T-helper 2 cell treated with Interferon-gamma antibody and Interleukin-4, amounts not matched to agents 100 ng/mL and 5 ng/mL, for 36 hours (primary cell): ENCODE measurements around the gene EZH2. TPM values are rescaled to one million over a fixed set of nuclear protein-coding genes. Genes with fewer than 3 reads are reported as not detected.

Source experiments
- intact Hi-C: fragments of 100-400 bp; cut with micrococcal nuclease; formaldehyde crosslinking; loops from one replicate; pipeline ENCODE4 v1.15.1; 2023
- total RNA-seq: library from RNA; stranded (reverse); gene quantifications from 2 replicates; pipeline ENCODE4 v1.2.3, GENCODE V29; 2022

The EZH2 gene
- total RNA-seq, 1 donor from 2014 or later: 92.5 TPM

DNA sequence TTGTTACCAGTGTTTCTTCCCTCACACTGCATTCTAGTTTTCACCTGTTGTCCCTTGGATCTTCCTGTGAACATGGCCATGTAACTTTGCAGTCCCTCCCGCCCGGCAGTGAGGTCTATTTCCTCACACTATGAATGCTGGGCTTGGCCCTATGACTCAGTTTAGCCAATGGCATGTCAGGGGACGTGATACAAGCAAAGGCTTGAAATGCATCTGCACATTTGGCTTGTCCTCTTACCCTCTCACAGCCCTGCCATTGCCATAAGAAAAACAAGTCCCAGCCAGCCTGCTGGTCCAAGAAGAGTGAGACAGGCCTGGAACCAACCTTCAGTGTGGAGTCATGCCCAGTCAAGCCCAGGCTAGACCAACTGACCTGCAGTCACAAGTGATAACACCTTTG is 17.1 kb upstream of the EZH2 start:
- intact Hi-C loops: no loop called here

DNA sequence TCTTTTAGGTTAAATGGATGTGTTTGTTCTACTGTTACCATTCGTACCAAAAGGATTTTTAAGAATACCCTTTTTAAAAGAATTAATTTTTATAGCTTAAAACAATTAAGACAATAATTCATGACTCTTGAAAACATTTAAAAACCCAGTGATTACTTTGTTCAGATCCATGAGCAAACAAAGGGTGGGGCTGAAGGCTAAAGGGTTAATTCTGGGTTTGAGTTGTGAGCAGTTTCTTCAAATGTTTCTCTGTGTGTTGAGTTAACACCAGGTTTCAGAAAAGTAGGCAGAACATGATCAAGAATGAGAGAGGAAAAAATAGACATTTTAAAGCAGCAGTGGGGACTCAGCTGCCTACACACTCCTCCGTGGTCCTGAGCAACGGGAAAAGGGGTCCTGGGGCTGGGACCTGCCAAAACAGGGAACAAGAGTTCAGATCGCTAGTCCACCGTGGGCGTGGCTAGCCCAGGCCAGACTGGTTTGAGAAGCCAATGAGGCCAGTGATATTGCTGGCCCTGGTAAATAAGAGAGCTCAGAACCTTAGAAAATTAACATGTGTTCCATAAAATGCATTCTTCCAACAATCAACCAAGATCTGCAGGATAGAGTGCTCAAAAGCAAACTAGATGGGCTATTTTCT is 14.9 kb upstream of the EZH2 start:
- intact Hi-C loops: no loop called here

- intact Hi-C loops: no loop called here
These were observed 10.5 kb upstream of the EZH2 start for GRCh38 chr7:148894591-148894990.

DNA sequence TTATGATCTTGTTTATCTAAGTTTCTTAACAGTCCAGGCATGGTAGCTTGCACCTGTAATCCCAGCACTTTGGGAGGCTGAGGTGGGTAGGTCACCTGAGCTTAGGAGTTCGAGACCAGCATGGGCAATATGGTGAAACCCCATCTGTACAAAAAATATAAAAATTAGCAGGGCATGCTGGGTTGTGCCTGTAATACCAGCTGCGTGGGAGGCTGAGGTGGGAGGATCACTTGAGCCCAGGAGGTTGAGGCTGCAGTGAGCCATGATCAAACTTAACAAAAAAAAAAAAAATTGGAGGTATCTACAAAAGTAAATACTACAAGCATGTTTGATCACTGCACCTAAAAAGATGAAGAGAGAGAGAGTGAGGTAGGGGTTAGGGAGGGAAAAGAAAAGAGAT is 9.0 kb upstream of the EZH2 start:
- intact Hi-C loops: no loop called here

- intact Hi-C loops: no loop called here
These were observed 4.2 kb upstream of the EZH2 start for GRCh38 chr7:148888300-148888699.

DNA sequence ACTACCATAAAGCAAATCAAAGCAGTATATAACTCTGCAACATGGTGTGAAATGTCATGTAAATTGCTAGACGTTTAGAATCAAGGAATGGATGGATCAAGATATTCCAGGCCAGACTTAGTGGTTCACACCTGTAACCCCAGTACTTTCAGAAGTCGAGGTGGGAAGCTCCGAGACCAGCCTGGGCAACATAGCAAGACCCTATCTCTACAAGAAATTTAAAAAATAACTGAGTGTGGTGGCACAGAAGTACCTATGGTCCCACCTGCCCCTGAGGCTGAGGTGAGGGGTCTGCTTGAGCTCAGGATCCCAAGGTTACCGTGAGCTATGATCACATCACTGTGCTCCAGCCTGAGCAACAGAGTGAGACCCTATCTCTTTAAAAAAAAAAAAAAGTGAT is 2.8 kb upstream of the EZH2 start:
- intact Hi-C loops: no loop called here

DNA sequence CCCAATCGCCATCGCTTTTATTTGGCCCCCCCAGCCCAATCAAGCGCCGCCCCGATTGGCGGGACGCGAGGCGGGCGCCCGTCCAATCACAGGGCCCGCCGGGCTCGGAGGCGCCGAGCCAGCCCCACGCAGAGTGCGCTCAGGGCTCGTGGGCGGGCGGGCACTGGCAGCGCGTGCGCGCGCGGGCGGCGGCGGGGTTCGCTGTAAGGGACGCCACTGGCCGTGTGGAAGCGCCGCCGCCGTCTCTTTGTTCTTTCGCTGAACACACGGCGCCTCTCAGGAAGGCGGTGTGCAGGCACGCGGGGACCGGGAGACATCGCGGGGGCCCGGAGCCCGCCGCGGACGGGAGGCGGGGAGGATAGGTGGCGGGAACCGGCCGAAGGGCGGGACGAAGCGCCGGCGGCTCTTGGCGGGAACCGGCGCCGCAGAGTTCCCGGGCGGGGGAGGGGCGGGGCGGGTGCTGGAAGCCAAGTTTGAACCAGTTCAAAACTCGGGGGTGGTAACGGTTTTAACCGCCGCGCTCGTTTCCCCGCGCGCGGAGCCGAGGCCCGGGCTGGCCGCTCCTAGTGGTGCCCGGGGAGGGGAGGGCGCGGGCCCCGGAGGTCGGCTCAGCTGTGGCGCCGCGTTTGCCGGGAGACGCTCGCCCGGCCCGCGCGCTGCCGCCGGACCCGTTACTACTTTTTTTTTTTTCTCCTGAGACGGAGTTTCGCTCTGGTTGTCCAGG is 370 bp upstream of the EZH2 start:
- intact Hi-C loops: loop anchor here (1.0 to 5.0 kb wide), 10 partner anchors 29 to 243 kb away; partner anchors contain the start of genes PDIA4 and ZNF425

DNA sequence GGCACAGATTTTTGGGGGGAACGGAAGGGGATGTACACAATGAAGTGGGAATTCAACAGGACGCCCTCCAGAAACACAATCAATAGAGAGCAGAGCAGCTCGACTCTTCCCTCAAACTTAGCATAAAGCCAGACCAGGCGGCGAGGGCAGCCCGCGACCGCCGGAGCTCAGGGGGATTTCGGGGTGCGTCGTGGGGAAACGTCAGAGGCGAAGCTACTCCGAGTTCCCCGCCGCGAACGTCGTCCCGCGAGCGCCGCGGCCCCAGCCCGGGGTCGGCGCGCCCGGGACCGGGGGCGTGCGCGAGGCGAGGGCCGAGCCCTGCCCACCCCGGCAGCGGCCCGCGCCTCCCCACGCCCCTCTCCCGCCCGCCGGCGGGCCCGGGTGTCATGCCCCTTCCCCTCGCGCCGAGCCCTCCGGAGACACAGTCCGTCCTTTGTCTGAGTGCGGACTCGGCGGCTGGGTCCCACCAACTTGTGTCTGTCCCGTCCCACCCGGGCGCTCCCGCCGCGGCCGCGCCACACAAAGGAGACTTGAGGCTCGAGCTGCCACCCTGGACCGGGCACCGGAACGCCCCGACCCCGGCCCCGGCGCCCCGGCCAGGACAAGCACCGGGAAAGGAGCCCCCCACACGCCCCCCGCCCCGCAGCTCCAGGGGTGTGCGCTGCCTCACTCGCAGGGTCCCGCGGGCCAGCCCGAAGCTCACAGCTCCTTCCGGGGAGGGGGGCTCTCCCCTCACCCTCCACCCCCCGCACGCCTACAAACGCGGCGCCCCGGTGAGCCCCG is 634 bp downstream of the EZH2 start:
- intact Hi-C loops: loop anchor here (1.0 to 5.0 kb wide), 11 partner anchors 27 to 244 kb away; partner anchors contain the start of genes PDIA4 and ZNF425

- intact Hi-C loops: loop anchor here (2.0 to 5.0 kb wide), 3 partner anchors 26 to 244 kb away; partner anchors contain the start of gene ZNF425
These were observed 1.2 kb downstream of the EZH2 start for GRCh38 chr7:148882841-148883265.

DNA sequence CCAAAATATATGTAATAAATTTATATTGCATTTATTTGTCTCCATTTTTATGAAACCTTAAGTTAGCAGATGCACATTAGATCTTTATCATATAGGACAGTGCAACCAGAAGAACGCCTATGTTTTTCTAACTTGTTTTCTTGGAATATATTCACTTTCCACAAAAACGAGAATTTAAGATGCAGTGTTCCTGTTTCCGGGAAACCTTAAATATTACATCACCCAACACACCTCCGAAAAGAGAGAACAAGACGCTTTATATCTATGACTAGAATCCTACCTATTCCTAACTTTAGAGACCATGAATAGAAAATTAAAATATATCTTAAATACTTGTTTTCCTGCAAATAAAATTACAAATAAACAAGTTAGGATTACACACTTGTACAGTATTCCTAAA is 1.9 kb downstream of the EZH2 start:
- intact Hi-C loops: loop anchor here (2.0 to 5.0 kb wide), 3 partner anchors 25 to 245 kb away; partner anchors contain the start of gene ZNF425

DNA sequence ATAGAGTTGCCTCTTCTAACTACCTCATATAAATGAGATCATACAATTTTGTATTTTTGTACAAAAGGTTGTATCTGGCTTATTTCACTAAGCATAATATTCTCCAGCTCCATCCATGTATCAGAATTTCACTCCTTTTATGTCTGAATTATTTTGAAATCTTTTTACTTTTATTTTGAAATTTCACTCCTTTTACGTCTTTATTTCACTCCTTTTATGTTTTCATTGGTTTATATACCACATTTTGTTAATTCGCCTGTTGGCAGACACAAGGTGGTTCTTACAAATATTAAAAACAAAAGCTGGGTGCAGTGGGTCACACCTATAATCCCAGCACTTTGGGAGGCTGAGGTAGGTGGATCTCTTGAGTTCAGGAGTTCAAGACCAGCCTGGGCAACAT is 5.8 kb downstream of the EZH2 start:
- intact Hi-C loops: no loop called here

GRCh38 chr7:148877517-148877916 is 6.6 kb downstream of the EZH2 start:
- intact Hi-C loops: no loop called here

GRCh38 chr7:148872188-148872587 is 11.9 kb downstream of the EZH2 start:
- intact Hi-C loops: no loop called here

- intact Hi-C loops: no loop called here
These were observed 12.5 kb downstream of the EZH2 start for GRCh38 chr7:148871551-148871950.

- intact Hi-C loops: no loop called here
These were observed 13.1 kb downstream of the EZH2 start for GRCh38 chr7:148871030-148871429.

DNA sequence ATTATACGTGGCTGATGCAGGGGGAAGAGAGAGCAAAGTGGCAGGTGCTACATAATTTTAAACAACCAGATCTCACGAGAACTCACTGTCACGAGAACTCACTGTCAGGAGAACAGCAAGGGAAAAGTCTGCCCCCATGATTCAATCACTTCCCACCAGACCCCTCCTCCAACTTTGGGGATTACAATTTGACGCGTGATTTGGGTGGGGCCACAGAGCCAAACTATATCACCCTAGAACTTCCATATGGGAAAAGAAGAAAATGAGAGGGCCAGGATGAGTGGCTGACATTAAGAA is 15.8 kb downstream of the EZH2 start:
- intact Hi-C loops: no loop called here

DNA sequence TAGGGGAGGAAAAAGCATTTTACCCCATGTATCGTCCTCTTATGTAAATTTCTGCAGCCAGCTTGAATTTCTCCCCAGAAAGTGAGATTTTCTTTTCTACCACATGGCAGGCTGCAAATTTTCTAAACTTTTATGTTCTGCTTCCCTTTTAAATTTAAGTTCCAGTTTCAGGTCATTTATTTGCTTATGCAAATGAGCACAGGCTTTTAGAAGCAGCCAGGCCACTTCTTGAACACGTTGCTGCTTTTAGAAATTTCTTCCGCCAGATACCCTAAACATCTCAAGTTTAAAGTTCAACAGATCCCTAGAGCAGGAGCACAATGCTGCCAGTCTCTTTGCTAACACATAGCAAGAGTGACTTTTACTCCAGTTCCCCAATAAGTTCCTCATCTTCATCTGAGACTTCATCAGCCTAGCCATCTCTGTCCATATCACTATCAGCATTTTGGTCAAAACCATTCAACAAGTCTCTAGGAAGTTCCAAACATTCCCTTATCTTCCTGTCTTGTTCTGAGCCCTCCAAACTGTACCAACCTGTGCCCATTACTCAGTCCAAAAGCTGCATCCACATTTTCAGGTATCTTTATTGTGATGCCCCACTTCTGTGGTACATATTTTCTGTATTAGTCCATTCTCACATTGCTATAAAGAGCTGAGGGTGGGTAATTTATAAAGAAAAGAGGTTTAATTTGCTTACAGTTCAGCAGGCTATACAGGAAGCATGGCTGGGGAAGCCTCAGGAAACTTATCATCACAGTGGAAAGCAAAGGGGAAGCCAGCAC is 16.3 kb downstream of the EZH2 start:
- intact Hi-C loops: no loop called here

DNA sequence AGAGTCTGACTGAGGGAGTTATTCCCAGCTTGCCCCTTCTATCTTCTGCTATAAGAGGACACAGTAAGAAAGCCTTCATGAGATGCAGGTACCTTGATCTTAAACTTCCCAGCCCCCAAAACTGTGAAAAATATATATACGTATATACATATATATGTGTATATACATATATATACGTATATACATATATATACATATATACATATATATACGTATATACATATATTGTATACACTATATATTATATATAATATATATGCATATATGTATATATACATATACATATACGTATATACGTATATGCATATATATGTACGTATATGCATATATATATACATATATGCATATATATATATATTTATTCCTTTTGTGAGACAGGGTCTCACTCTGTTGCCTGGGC is 17.7 kb downstream of the EZH2 start:
- intact Hi-C loops: no loop called here

- intact Hi-C loops: no loop called here
These were observed 18.8 kb downstream of the EZH2 start for GRCh38 chr7:148865283-148865682.

- intact Hi-C loops: no loop called here
These were observed 20.8 kb downstream of the EZH2 start for GRCh38 chr7:148863324-148863723.

- intact Hi-C loops: no loop called here
These were observed 21.6 kb downstream of the EZH2 start for GRCh38 chr7:148862481-148862880.
